ENCODE results near the gene UCK2. TPM values are rescaled to one million over a fixed set of nuclear protein-coding genes. Genes with fewer than 3 reads are reported as not detected.

UCK2 gene
- total RNA-seq, 1 experiment from 2014 or later = 77.9 TPM

GRCh38 chr1:165910764-165911421 is 83.5 kb downstream of the UCK2 start:
- Histone ChIP-seq H2BK12ac (ENCODE audit: insufficient read length, low read depth, low read length) (no peak overlapping the region), H2BK5ac (ENCODE audit: insufficient read length, low read length) (no peak overlapping the region), H4K8ac (replicated peaks; ENCODE audit: insufficient read length, low read depth, low read length) (no peak overlapping the region), H2BK15ac (ENCODE audit: low read depth, low read length) (no peak overlapping the region), H2BK20ac (ENCODE audit: low read depth, low read length, poor library complexity, severe bottlenecking) (no peak overlapping the region), H2BK120ac (ENCODE audit: low read depth, low read length, poor library complexity, severe bottlenecking) (no peak overlapping the region), H3K23ac (ENCODE audit: insufficient read length, low read depth, low read length) (no peak overlapping the region), H3K4me2 (ENCODE audit: insufficient read depth, insufficient read length, low read length) (no peak overlapping the region), H3K79me2 (ENCODE audit: insufficient read depth, low read length) (no peaks in the 10 kb centered on the region), H3K79me1 (ENCODE audit: insufficient read depth, low read depth, low read length, poor library complexity, severe bottlenecking) (no peaks in the 10 kb centered on the region), H3K4me1 (ENCODE audit: insufficient read depth, low read length) (no peaks in the 10 kb centered on the region), H3K9ac (ENCODE audit: extremely low read depth, insufficient read length, low read length) (no peak overlapping the region), H2AFZ (ENCODE audit: low read length) (no peak overlapping the region), H3K9me3 (ENCODE audit: control insufficient read depth, low read depth, low read length) (no peaks in the 10 kb centered on the region), H3K27me3 (ENCODE audit: insufficient read depth, low read length) (no peaks in the 10 kb centered on the region), H3K27ac (ENCODE audit: insufficient read length, low read depth, low read length) (no peak overlapping the region), H3K14ac (ENCODE audit: insufficient read depth, low read length) (no peak overlapping the region), H4K91ac (ENCODE audit: insufficient read length, low read depth, low read length) (no peak overlapping the region), H3T11ph (ENCODE audit: low read length) (no peak overlapping the region), H3K23me2 (ENCODE audit: insufficient read length, low read depth, low read length, poor library complexity, severe bottlenecking) (no peaks in the 10 kb centered on the region), H4K20me1 (ENCODE audit: control insufficient read depth, insufficient read depth, insufficient read length) (no peaks in the 10 kb centered on the region), H3K4ac (ENCODE audit: low read depth, low read length) (no peak overlapping the region), H2AK5ac (ENCODE audit: insufficient read length, low read length) (no peak overlapping the region), H4K5ac (ENCODE audit: insufficient read length, low read depth, low read length) (no peak overlapping the region), H3K18ac (ENCODE audit: insufficient read length, low read depth, low read length) (no peak overlapping the region), H3K56ac (ENCODE audit: insufficient read length, low read depth, low read length) (no peak overlapping the region)
- TF ChIP-seq CTCF (conservative IDR thresholded peaks at IDR 0.05) = no peak
- no peak for DNase-seq
- H3K4me1 Mint-ChIP-seq = peaks cover 2% of the 10 kb centered on the region in 2 experiments; a peak in 3 of 4 replicates
- H3K27me3 Mint-ChIP-seq (ENCODE audit: low read depth) = no peaks in the 10 kb centered on the region
- H3K4me3 Mint-ChIP-seq = no peak overlapping the region
- H3K27ac Mint-ChIP-seq = peak overlapping the region in 1 of 3 experiments; percentile 40; a peak in 2 of 7 replicates
- no CpG with 5 or more reads among the region's 14 CpGs for WGBS (ENCODE audit: extremely low coverage, insufficient read length, low lambda C conversion rate)
- H3K9me3 Mint-ChIP-seq = no peaks in the 10 kb centered on the region
- peaks cover 24 to 44% (median 32%) of the 10 kb centered on the region in 3 experiments; a peak in 6 of 7 replicates for H3K36me3 Mint-ChIP-seq (ENCODE audit: insufficient read depth in 1 of 3, low read depth in 3 of 3)
